NCI-H2171 (cell line): Measurements from ENCODE around the gene RCSD1.

Source experiments
- DNase-seq: peaks from one replicate; lab custom pipeline; 2025; lab: John Stamatoyannopoulos, UW

The RCSD1 gene

DNA sequence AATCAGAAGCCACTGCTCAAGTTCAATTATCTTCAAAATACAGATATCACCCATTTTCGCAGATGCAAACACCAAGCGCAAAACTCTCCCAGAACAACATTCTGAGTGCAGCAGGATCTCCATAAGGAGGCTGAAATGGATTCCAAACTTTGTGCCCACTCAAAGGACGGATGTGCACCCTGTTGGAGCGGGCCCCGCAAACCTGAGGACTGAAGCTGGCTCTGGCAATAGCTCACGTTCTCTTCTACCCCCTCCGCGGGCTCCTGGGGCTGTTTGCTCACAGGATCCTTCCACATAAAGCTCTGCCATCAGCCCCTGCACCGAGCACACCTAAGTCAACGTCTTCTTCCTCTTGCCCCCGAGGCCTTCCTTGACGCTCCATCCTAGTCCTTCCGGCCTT, 11.7 kb upstream of the RCSD1 start:
- no peak for DNase-seq

DNA sequence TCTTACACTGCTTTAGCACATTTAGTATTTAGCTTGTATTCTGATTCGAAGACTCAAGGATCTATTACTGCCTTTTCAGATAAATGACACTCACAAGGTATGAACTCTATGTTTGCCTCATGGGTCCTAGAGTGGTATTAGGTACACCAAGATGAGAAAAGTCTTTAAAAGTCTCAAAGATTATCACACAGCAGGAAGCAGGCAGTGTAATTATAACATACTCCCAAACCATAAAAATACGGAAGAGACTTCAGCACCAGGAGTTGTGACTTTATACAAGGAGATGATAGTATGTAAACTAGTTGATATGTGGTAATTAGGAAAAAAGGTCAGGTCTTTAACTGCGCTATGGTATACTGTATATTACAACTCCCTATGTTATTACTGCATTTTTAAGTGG, 11.2 kb upstream of the RCSD1 start:
- DNase-seq = no peak

DNA sequence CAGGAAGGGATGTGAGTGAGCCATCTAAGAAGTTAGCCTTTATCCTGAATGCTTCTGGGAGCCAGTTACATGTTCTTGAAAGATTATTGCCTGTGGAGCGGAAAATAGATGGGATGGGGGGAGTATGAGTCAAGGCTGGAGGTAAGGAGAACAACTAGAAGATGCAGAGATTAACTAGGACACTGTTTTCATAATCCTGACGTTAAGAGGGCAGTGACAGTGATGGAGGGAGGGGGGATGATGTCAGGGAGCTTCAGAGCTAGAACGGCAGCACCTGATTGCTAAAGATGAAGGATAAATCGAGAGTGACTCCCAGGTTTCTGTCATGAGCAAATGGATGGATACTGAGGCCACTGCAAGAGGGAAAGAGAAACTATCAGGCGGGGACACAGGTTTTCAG, 10.0 kb upstream of the RCSD1 start:
- no peak for DNase-seq

- no peak for DNase-seq
These were observed 8.2 kb upstream of the RCSD1 start for GRCh38 chr1:167621780-167622313.

- DNase-seq = no peak
These were observed 6.1 kb upstream of the RCSD1 start for GRCh38 chr1:167623951-167624350.

GRCh38 chr1:167625040-167625823, 4.8 kb upstream of the RCSD1 start:
- DNase-seq = no peak

- DNase-seq = no peak
These were observed 2.5 kb upstream of the RCSD1 start for GRCh38 chr1:167627615-167627864.

DNA sequence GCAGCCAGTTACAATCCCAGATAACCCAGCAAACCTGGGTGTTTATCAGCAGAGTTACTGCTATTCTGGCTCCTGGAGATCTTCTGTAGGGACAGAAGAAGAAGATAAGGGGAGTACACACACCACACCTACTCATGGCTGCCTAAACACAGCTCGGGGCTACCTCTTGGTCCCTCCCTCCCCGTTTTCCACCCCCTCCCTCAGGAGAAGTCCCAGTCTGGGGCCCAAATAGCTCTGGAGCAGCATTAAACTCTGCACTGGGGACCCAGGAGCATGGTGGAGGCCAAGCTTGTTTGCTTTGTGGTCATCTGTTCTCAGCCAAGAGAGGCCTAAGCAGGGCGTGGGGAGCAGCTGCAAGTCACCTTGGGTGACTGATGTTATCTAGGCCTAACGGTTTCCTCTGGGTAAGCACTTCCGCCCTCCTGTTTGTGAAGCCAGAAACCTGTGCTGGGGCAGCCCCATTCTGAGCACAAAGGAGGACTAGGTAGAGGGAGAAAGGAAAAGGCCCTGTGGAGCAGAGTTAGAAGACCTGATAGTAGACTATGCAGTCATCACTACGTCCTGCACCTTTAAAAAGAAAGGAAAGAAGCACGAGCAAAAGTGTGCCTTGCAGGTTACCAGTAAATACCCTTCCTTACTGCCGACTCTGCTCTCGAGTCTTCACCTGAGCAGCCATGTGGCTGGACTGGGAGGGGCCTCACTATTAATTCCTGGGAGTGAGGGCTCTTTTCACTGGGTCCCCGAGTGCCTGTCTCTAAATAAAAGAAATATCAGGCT, 2.0 kb upstream of the RCSD1 start:
- DNase-seq = no peak

GRCh38 chr1:167628741-167629515, 1.1 kb upstream of the RCSD1 start:
- no peak for DNase-seq

DNA sequence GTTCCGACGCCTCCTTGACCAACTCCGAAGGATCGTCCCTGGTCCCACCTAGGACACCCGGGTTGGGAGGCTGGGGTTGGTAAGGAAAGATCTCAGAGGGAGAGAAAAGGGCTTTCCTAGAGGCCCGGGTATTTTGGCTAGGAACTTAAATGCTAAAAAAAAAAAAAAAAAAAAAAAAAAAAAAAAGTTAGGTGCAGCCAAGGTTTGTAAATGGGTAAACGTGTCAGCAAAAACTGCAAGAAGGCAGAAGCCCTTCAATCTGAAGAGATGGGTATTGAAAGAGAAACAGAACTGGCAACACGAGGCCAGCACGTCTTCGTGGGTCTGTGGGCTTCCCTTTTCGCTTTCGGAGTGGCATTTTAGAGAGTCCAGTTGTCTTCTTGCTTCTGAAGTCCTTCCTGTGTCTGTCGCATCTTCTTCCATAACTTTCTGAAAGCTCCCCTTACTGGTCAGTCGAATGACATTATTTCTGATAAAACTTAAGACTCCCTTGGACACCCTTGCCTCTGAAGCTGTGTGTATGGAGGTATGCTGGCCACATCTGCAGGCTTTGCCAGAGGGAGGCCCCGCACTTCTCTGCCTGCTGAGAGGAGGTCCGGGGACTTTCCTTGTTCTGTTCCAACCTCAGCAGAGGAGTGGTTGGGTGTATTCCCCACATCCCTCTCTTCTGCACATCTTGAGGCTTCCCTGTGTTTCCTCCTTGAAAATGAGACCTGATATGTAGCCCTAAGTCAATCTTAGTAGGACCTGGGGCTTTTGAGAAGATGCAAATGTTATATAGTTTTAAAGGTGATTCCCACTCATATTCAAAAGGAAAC, 745 bp downstream of the RCSD1 start:
- DNase-seq = no peak

- DNase-seq = no peak
These were observed 1.4 kb downstream of the RCSD1 start for GRCh38 chr1:167631386-167631935.

- DNase-seq = no peak
These were observed 2.0 kb downstream of the RCSD1 start for GRCh38 chr1:167631936-167632614.

DNA sequence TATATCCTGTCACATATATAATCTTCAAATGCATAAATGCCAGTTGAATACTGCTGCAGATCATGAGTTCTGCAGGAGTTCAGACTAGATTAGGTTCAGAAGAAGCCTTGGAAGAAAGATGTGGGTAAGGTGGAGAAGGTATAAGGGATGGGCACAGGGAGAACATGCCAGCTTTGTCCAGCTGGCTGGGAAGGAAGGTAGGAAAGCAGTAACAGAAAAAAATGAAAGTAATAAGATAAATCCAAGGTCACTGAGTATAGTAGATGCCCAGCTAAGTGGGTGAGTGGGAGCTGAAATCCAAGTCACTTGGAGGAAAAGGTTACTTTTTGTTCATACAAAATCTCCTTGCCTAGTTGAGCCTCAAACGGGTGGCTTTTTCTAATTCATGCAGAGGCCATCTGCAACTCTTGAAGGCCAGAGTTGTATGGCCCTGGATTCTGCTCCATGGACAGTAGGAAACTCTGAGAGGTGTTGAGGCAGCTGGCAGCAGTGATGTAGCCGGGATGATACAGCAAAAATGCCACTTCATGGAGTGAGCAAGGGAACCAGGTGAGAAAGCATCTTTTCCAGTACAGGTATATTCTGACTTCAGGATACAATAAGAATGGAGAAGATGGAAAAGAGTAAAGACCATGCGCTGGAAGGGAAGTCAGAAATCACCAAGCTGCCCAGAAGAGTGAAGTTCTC, 3.4 kb downstream of the RCSD1 start:
- no peak for DNase-seq

DNA sequence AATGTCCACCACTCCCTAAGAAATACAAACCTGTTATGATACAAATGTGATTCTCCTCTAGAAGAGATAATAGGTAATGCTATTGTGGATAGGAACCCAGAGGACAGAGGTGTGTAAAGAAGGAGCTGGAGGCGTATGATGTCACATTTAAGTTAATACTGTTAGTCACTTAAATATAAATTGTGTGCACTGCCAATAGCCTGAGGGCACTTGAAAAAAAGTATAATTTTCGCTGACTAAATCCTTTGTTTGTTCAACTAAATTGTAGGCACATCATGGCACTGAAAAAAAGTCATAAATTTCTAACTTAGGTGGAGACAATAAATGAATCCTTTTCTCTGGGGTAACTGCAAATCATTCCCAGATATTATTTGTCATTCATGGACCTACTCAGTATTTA, 4.4 kb downstream of the RCSD1 start:
- DNase-seq = no peak

DNA sequence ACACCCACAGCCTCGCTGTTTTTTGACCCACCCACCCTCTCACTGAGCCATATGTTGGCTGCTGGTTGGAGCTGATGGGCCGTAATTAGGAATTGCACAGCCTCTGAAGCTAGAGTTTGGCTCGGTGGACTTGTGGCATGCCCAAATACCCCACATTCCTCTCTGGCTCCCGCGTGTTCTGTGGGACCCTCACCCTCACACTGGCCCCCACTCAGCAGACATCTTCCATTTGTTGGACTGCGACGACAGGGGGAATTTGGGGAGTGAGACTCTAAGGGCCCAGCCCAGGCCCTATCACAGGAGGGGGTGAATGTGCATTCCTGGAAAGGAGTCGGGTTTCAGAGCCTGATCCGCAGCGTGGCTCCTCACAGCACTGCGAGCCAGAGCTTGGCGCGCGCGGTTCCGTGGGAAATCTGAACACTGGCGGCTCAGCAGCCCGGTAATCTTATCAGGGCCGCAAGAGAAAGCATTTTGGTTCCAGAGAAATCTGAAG, 5.2 kb downstream of the RCSD1 start:
- DNase-seq = peak; percentile 25

GRCh38 chr1:167635941-167636340, 5.9 kb downstream of the RCSD1 start:
- no peak for DNase-seq

GRCh38 chr1:167638064-167638463, 8.0 kb downstream of the RCSD1 start:
- no peak for DNase-seq

DNA sequence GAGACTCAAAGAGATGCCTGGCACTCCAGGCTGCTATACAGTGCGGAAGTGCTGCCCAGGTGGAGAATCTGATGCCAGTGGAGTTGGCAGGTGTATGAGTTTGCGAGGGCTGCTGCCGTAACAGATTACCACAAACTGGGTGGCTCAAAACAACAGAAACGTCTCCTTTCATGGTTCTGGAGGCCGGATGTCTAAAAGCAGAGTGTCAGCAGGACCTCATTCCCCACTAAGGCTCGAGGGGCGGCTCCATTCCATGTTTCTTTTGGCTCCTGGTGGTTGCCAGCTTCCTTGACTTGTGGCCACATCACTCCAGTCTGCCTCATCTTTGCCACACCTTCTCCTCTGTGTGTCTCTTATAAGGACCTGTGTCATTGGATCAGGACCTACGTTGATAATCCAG, 10.0 kb downstream of the RCSD1 start:
- DNase-seq = no peak

DNA sequence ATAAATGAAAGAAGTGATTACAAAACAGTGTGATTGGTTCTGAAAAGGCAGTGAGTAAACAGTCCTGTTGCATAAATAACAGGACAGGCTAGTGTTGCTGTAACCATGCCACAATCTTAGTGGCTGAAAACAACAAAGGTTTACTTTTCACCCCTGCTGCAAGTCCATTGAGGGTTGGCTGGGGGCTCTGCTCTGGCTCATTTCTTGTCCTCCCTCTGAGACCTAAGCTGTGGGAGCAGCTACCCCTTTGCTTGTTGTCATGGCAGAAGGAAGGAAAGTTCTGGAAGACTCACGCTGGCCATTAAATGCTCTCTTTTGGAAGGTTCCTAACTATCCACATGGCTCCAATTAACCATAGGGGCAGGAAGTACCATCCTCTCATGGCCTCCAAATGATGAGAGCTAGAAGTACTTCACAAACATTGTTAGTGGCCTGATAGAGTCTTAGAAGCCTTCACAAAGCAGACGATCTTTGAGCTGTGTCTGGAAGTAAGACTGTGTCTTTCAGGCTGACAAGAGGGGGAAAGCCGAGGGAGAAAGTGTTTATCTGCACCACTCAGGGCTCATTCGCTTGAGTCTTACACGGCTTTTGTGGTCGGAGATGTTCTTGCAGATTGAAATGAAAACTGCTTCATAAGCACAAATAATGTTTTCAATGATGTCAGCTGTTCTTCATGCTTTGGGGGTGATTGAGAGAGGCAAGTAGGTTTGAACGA, 11.9 kb downstream of the RCSD1 start:
- DNase-seq = no peak

- DNase-seq = no peak
These were observed 12.4 kb downstream of the RCSD1 start for GRCh38 chr1:167642501-167642826.
